Lower lobe of right lung (tissue), 2 donors: ENCODE data around the gene AFDN. TPM values are rescaled to one million over a fixed set of nuclear protein-coding genes. Genes with fewer than 3 reads are reported as not detected.

Experiments
- ATAC-seq, 2 donors: fragments of 200-7000 bp; cut with Tn5 transposase; one replicate each; pipeline ENCODE4 v1.9.1; 2020 to 2022; ENCODE audit warnings: mild to moderate bottlenecking in 2 of 2, moderate library complexity in 2 of 2
- DNase-seq: peaks from one replicate; pipeline ENCODE4 v3.0.0-alpha.2; 2020
- H3K27ac ChIP-seq: fragments of 200-600 bp; one replicate; pipeline ENCODE4 v1.8.0; 2022
- H3K27me3 ChIP-seq: fragments of 200-600 bp; one replicate; pipeline ENCODE4 v1.8.0; 2022; ENCODE audit warnings: low read depth
- H3K36me3 ChIP-seq: fragments of 200-600 bp; one replicate; pipeline ENCODE4 v1.8.0; 2022; ENCODE audit warnings: mild to moderate bottlenecking
- H3K4me1 ChIP-seq: fragments of 200-600 bp; one replicate; pipeline ENCODE4 v1.8.0; 2022
- H3K4me3 ChIP-seq: fragments of 200-600 bp; one replicate; pipeline ENCODE4 v1.8.0; 2022; ENCODE audit warnings: mild to moderate bottlenecking
- H3K9me3 ChIP-seq: fragments of 200-600 bp; one replicate; pipeline ENCODE4 v1.8.0; 2022
- CTCF ChIP-seq: fragments of 200-600 bp; IDR thresholded peaks from one replicate; pipeline ENCODE4 v1.8.0; 2022; ENCODE audit warnings: antibody characterized with exemption, mild to moderate bottlenecking
- intact Hi-C: fragments of 100-400 bp; cut with DNase I; formaldehyde crosslinking; loops from one replicate; pipeline ENCODE4 v1.11.0; 2022
- total RNA-seq: library from RNA; stranded (reverse); fragmentation: NEBNext Ultra II Directional; extraction: Animal tissue kit (Norgen Biotek cat#: 25700); gene quantifications from one replicate; pipeline ENCODE4 v1.2.1, GENCODE V29; 2021
- donor health status: DM: no; HTN: yes; CAD: no; lungs with severe emphysema.

Gene AFDN
- total RNA-seq, 1 donor from 2014 or later: 167 TPM

- Histone ChIP-seq H3K9me3 (no peaks in the 10 kb centered on the region), H3K36me3 (no peaks in the 10 kb centered on the region), H3K27me3 (no peaks in the 10 kb centered on the region), H3K27ac (no peak overlapping the region), H3K4me3 (no peak overlapping the region), H3K4me1 (peaks cover 8% of the 10 kb centered on the region)
- no peak for TF ChIP-seq CTCF
- intact Hi-C loops: no loop called here
- ATAC-seq: no peak
- DNase-seq: no peak
Observed at GRCh38 chr6:167977717-167978467, 151.2 kb downstream of the AFDN start.

GRCh38 chr6:167978607-167979006 lies 151.9 kb downstream of the AFDN start:
- ATAC-seq: no peak
- no peak overlapping the region for H3K27ac ChIP-seq
- no peaks in the 10 kb centered on the region for H3K27me3 ChIP-seq
- no peak for TF ChIP-seq CTCF
- H3K4me1 ChIP-seq: peaks cover 8% of the 10 kb centered on the region
- intact Hi-C loops: no loop called here
- H3K9me3 ChIP-seq: no peaks in the 10 kb centered on the region
- H3K36me3 ChIP-seq: no peaks in the 10 kb centered on the region
- no peak for DNase-seq
- H3K4me3 ChIP-seq: no peak overlapping the region

GRCh38 chr6:167979436-167980139 lies 152.9 kb downstream of the AFDN start:
- ATAC-seq: no peak
- no peak for DNase-seq
- Histone ChIP-seq H3K27ac (no peak overlapping the region), H3K4me1 (peaks cover 8% of the 10 kb centered on the region), H3K27me3 (no peaks in the 10 kb centered on the region), H3K36me3 (no peaks in the 10 kb centered on the region), H3K9me3 (no peaks in the 10 kb centered on the region), H3K4me3 (no peak overlapping the region)
- TF ChIP-seq CTCF: no peak
- intact Hi-C loops: no loop called here

GRCh38 chr6:167980911-167981580 lies 154.3 kb downstream of the AFDN start:
- TF ChIP-seq CTCF: no peak
- no peak for DNase-seq
- Histone ChIP-seq H3K4me1 (no peaks in the 10 kb centered on the region), H3K9me3 (no peaks in the 10 kb centered on the region), H3K4me3 (no peak overlapping the region), H3K36me3 (no peaks in the 10 kb centered on the region), H3K27me3 (no peaks in the 10 kb centered on the region), H3K27ac (no peak overlapping the region)
- intact Hi-C loops: no loop called here
- ATAC-seq: no peak

- intact Hi-C loops: no loop called here
Observed at GRCh38 chr6:167981916-167982462, 155.3 kb downstream of the AFDN start.

More at GRCh38 chr6:167981916-167982462, 155.3 kb downstream of the AFDN start:
- no peak for TF ChIP-seq CTCF
- DNase-seq (no peak), ATAC-seq (no peak)
- H3K9me3 ChIP-seq: no peaks in the 10 kb centered on the region
- H3K4me3 ChIP-seq: no peak overlapping the region
- no peaks in the 10 kb centered on the region for H3K4me1 ChIP-seq
- H3K36me3 ChIP-seq: no peaks in the 10 kb centered on the region
- no peak overlapping the region for H3K27ac ChIP-seq
- no peaks in the 10 kb centered on the region for H3K27me3 ChIP-seq
